Lung (tissue), 12 donors: Measurements from ENCODE around the gene IMMP1L. TPM values are rescaled to one million over a fixed set of nuclear protein-coding genes. Genes with fewer than 3 reads are reported as not detected.

Source experiments
- ATAC-seq: fragments of 200-7000 bp; cut with Tn5 transposase; one replicate; pipeline ENCODE4 v1.9.1; 2020; ENCODE audit warnings: moderate number of reproducible peaks; ENCODE audit not compliant: insufficient read depth, low FRiP score
- DNase-seq, 3 donors: peaks; one replicate each; pipeline ENCODE4 v3.0.0-alpha.2; 2013 to 2017
- H3K27ac ChIP-seq, 2 donors: one replicate each; pipeline ENCODE4 v1.5.1; 2013; ENCODE audit warnings: mild to moderate bottlenecking in 2 of 2, moderate library complexity in 2 of 2, control low read depth in 1 of 2, inconsistent platforms in 1 of 2, low read depth in 1 of 2, low read length in 1 of 2
- H3K27me3 ChIP-seq, 3 donors: one replicate each; pipeline ENCODE4 v1.5.1; 2013; ENCODE audit warnings: low read length in 2 of 3; ENCODE audit not compliant: control insufficient read depth in 3 of 3, insufficient read depth in 3 of 3
- H3K36me3 ChIP-seq, 4 donors: one replicate each; pipeline ENCODE4 v1.5.1; 2013; ENCODE audit warnings: low read length in 4 of 4, mild to moderate bottlenecking in 1 of 4, moderate library complexity in 1 of 4; ENCODE audit not compliant: control insufficient read depth in 4 of 4, insufficient read depth in 4 of 4
- H3K4me1 ChIP-seq, 5 donors: one replicate each; pipeline ENCODE4 v1.5.1; 2013; ENCODE audit warnings: low read length in 5 of 5, mild to moderate bottlenecking in 2 of 5, moderate library complexity in 1 of 5; ENCODE audit not compliant: control insufficient read depth in 5 of 5, insufficient read depth in 5 of 5
- H3K4me3 ChIP-seq: one replicate; pipeline ENCODE4 v1.5.1; 2013; ENCODE audit warnings: mild to moderate bottlenecking, control low read depth, moderate library complexity
- H3K9ac ChIP-seq, 2 donors: one replicate each; pipeline ENCODE4 v1.5.1; 2013; ENCODE audit warnings: low read length in 2 of 2, control low read depth in 1 of 2; ENCODE audit not compliant: insufficient read depth in 1 of 2
- H3K9me3 ChIP-seq, 4 donors: one replicate each; pipeline ENCODE4 v1.5.1; 2013; ENCODE audit warnings: low read length in 3 of 4, mild to moderate bottlenecking in 1 of 4, moderate library complexity in 1 of 4; ENCODE audit not compliant: control insufficient read depth in 4 of 4, insufficient read depth in 3 of 4
- CTCF ChIP-seq: IDR thresholded peaks from 2 replicates; pipeline ENCODE4 v1.5.1; 2012; ENCODE audit warnings: mild to moderate bottlenecking; ENCODE audit errors: control extremely low read depth, extremely low read depth
- WGBS, 2 donors: extraction: QIAGEN DNeasy Blood & Tissue Kit; methylation state at CpG; one replicate each; pipeline ENCODE4 v1.1.7; 2013; 5-methylcytosine and 5-hydroxymethylcytosine counted together
- polyA plus RNA-seq, 2 donors: library from polyadenylated mRNA; stranded (reverse); fragments of 200-250 nt; gene quantifications; one replicate each; pipeline ENCODE4 v1.2.1, GENCODE V29; 2013
- total RNA-seq, 2 donors: library from RNA; depleted of rRNA in 1 of 2; stranded (reverse); fragments of >200 nt in 1 of 2; gene quantifications; one replicate each; pipeline ENCODE4 v1.2.1, GENCODE V29; 2014 to 2021
- donor health status: control.
- donor health status: control.
- donor health status: Bipolar disorder and iron deficiency.
- donor health status: healthy.
- donor health status: DM: yes; HTN: yes; CAD: no.

The IMMP1L gene
- total and polyA plus RNA-seq, 4 donors = 12.6 to 47.9 (median 19.2) TPM

- Histone ChIP-seq H3K4me3 (no peak overlapping the region), H3K9me3 (peaks cover 0 to 1% (median 0%) of the 10 kb centered on the region in 4 donors), H3K9ac (no peak overlapping the region), H3K36me3 (peaks cover 0 to 8% (median 0%) of the 10 kb centered on the region in 4 donors), H3K4me1 (no peaks in the 10 kb centered on the region), H3K27me3 (no peaks in the 10 kb centered on the region), H3K27ac (no peak overlapping the region)
- ATAC-seq (no peak), DNase-seq (no peak)
- WGBS, 2 donors = 92 to 100% methylated on average over 1 of the region's 1 CpG
- TF ChIP-seq CTCF = no peak
These were observed 126.3 kb downstream of the IMMP1L start for GRCh38 chr11:31383116-31383515.

Other genes starting within 250 kb of the IMMP1L start
- gene DCDC1, start 139.9 kb downstream of the IMMP1L start, total RNA-seq = 10 to 100 TPM in 1 of 2 donors, 1 to 10 TPM in 1; 8.9 to 20.6 TPM
- under 1 TPM; 0.47 to 0.58 TPM for gene DCDC1, start 139.9 kb downstream of the IMMP1L start, polyA plus RNA-seq
- gene DNAJC24, start 139.8 kb downstream of the IMMP1L start, total RNA-seq = 10 to 100 TPM; 13.0 to 25.4 TPM
- 1 to 10 TPM; 4.9 to 6.4 TPM for gene DNAJC24, start 139.8 kb downstream of the IMMP1L start, polyA plus RNA-seq
- gene ELP4, start 145 bp upstream of the IMMP1L start, total RNA-seq = 10 to 100 TPM; 13.6 to 47.8 TPM
- gene ELP4, start 145 bp upstream of the IMMP1L start, polyA plus RNA-seq = 10 to 100 TPM in 1 of 2 donors, 1 to 10 TPM in 1; 7.7 to 13.8 TPM